ENCODE results near the gene GPRIN3. TPM values are rescaled to one million over a fixed set of nuclear protein-coding genes. Genes with fewer than 3 reads are reported as not detected.

Gene GPRIN3
- total RNA-seq, 1 donor from 2014 or later: 10.7 TPM

DNA sequence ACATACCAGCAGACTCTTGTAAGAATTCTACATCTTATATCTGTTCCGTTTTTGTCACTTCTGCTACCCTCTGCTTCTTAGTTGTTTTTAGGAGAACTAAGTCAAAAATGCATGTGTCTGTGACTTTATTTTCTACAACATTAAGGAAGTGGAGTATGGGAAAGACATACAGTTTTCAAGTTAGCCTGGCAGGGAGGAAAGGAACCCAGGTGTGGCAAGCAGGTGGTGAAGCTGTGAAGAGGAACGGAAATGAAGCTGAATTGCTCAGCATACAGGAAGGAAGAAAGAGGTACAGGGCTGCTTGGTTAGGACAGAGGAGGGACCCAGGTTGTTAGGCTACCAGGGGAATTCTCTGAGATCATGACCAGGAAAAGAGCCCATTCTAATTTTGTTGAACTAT, 9.4 kb downstream of the GPRIN3 start:
- no peaks in the 10 kb centered on the region for H3K27me3 Mint-ChIP-seq (ENCODE audit: low read depth)
- H3K4me1 Mint-ChIP-seq (ENCODE audit: low read depth): peaks cover 75% of the 10 kb centered on the region
- intact Hi-C loops (cut with micrococcal nuclease): loop anchor here (5.0 to 10.0 kb wide), 5 partner anchors 39 to 1016 kb away; partner anchors contain the start of genes PPM1K, PYURF and SNCA
- no peaks in the 10 kb centered on the region for H3K9me3 Mint-ChIP-seq
- peak overlapping the region; percentile 99 for H3K27ac Mint-ChIP-seq
- peaks cover 20% of the 10 kb centered on the region for H3K36me3 Mint-ChIP-seq (ENCODE audit: low read depth)
- no peak for DNase-seq (ENCODE audit: low spot score)
- H3K4me3 Mint-ChIP-seq (ENCODE audit: low read depth): peak overlapping the region; percentile 83

DNA sequence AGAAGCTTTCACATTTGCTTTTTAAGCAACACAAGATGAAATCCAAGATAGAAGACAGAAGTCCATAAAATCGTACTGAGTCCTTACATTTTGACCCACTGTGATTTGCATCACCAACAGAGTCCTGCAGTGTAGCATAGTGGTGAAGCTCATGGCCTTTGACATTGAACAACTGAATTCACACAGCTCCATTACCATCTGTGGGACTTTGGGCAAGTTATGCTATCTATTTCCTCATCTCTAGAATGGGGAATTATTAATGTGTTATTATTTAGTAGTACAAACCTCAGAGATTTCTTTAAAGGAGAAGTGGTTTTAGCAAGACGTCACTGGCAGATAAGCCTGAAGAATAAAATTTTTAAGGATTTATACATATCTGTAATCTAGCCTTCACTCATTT, 10.7 kb downstream of the GPRIN3 start:
- H3K4me1 Mint-ChIP-seq (ENCODE audit: low read depth): peaks cover 74% of the 10 kb centered on the region
- H3K27ac Mint-ChIP-seq: peak overlapping the region; percentile 67
- H3K27me3 Mint-ChIP-seq (ENCODE audit: low read depth): no peaks in the 10 kb centered on the region
- no peak for DNase-seq (ENCODE audit: low spot score)
- H3K9me3 Mint-ChIP-seq: peaks cover 1% of the 10 kb centered on the region
- intact Hi-C loops (cut with micrococcal nuclease): loop anchor here (5.0 to 10.0 kb wide), 5 partner anchors 40 to 1015 kb away; partner anchors contain the start of genes PPM1K, PYURF and SNCA
- no peak overlapping the region for H3K4me3 Mint-ChIP-seq (ENCODE audit: low read depth)
- peaks cover 21% of the 10 kb centered on the region for H3K36me3 Mint-ChIP-seq (ENCODE audit: low read depth)

DNA sequence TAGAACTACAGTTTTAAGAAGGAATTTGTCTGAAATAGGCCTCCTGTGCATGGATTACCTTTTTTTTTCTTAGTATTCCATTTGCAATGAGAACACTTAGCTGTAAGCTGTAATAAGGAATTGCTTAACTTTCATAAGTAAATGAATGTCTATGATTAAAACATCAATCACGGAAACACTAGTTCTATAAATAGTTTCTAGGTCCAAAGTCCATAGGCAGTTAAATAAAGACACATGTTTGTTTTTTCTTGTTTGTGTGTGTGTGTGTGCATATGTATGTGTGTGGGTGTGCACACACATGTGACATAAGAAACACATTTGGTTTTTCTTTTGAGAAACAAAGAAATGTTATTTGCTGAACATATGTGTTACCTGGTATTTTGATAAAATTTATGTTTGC, 11.2 kb downstream of the GPRIN3 start:
- peak overlapping the region; percentile 67 for H3K27ac Mint-ChIP-seq
- no peak for DNase-seq (ENCODE audit: low spot score)
- H3K4me3 Mint-ChIP-seq (ENCODE audit: low read depth): no peak overlapping the region
- peaks cover 6% of the 10 kb centered on the region for H3K9me3 Mint-ChIP-seq
- peaks cover 74% of the 10 kb centered on the region for H3K4me1 Mint-ChIP-seq (ENCODE audit: low read depth)
- no peaks in the 10 kb centered on the region for H3K27me3 Mint-ChIP-seq (ENCODE audit: low read depth)
- peaks cover 26% of the 10 kb centered on the region for H3K36me3 Mint-ChIP-seq (ENCODE audit: low read depth)
- intact Hi-C loops (cut with micrococcal nuclease): loop anchor here (5.0 to 10.0 kb wide), 5 partner anchors 41 to 1014 kb away; partner anchors contain the start of genes PPM1K, PYURF and SNCA

DNA sequence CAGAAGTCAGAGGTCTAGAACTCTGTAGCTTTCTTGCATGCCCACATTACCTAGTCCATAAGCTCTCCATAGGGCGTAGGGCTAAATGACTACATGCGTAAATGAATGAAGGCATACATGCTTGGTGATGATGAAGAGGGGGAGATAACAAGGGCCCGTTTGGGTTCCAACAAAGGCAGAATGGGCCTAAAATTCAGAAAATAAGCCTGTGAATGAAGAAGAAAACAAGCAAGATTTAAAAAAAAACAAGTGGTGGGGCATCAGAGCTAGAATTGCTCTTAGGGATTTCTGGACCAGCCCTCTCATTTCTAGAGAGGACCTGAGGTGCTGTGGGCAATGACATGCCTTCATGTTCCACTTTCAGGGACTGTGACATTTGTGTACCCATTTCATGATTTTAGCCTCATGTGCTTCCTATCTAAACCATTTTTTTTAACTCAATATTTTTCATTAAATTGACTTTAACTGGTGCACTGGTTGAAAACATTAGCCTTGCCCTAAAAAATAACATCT, 12.1 kb downstream of the GPRIN3 start:
- Mint-ChIP-seq H3K27ac (peak overlapping the region; percentile 96), H3K4me1 (ENCODE audit: low read depth) (peaks cover 76% of the 10 kb centered on the region), H3K27me3 (ENCODE audit: low read depth) (no peaks in the 10 kb centered on the region), H3K9me3 (peaks cover 8% of the 10 kb centered on the region), H3K4me3 (ENCODE audit: low read depth) (peak overlapping the region; percentile 61), H3K36me3 (ENCODE audit: low read depth) (peaks cover 30% of the 10 kb centered on the region)
- intact Hi-C loops (cut with micrococcal nuclease): loop anchor here (1.0 to 10.0 kb wide), 10 partner anchors 8 to 1013 kb away; partner anchors contain the start of genes PPM1K, PYURF and SNCA
- no peak for DNase-seq (ENCODE audit: low spot score)

DNA sequence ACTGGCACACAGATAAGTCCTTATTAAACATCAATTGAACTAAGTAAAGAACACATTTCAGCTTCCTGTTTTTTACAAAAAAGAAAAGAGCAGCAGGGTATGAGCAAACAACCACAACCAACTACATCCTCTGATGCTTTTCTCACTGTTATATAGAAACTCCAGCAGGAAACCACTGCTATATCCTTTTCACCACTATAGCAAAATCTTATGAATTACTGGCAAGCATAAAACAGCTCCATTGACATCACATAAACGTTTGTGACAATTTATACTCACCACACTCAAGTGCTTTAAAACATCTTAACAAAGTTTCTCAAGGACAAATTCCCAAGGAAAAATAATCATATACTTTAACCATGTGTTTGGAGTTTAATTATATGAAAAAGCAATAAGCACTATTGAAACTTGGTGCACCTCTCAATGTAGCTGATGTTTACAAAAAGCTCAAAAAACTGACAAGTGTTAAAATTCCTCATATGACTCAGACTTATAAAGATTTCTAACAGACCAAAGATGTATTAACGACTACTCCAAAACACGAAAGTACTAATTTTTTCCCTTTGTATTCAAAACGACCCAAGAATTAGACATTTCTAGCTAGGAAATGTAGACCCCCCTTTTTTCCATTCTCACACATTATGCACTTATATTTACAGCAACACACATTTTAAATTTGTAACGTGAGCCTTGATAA, 12.9 kb downstream of the GPRIN3 start:
- Mint-ChIP-seq H3K4me1 (ENCODE audit: low read depth) (peaks cover 78% of the 10 kb centered on the region), H3K27me3 (ENCODE audit: low read depth) (no peaks in the 10 kb centered on the region), H3K36me3 (ENCODE audit: low read depth) (peaks cover 37% of the 10 kb centered on the region), H3K9me3 (peaks cover 8% of the 10 kb centered on the region), H3K4me3 (ENCODE audit: low read depth) (peak overlapping the region; percentile 61), H3K27ac (peak overlapping the region; percentile 96)
- intact Hi-C loops (cut with micrococcal nuclease): loop anchor here (1.0 to 10.0 kb wide), 11 partner anchors 9 to 1012 kb away; partner anchors contain the start of genes PPM1K, PYURF and SNCA
- no peak for DNase-seq (ENCODE audit: low spot score)

DNA sequence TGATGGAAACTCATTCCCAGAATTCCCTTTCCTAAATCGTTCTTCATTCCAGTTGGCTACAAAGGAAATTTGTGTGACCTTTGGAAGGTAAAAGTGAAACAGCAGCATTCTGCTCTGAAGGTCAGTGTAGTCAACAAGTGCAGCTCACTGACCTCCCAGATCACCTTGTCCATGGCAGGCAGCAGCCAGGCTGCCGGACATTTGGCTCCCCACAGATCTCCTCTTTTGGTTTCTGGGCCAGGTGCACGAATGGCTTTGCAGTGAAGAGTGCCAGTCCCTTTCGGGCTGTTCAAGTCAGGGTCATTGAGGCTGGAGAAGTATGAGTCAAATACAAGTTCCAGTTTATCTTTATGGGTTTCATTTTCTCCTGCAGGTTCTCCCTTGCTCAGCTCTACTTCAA, 14.3 kb downstream of the GPRIN3 start:
- Mint-ChIP-seq H3K4me1 (ENCODE audit: low read depth) (peaks cover 86% of the 10 kb centered on the region), H3K27ac (peak overlapping the region; percentile 96), H3K27me3 (ENCODE audit: low read depth) (no peaks in the 10 kb centered on the region), H3K9me3 (peaks cover 8% of the 10 kb centered on the region), H3K4me3 (ENCODE audit: low read depth) (peak overlapping the region; percentile 45), H3K36me3 (ENCODE audit: low read depth) (peaks cover 46% of the 10 kb centered on the region)
- DNase-seq (ENCODE audit: low spot score): no peak
- intact Hi-C loops (cut with micrococcal nuclease): loop anchor here (2.0 to 10.0 kb wide), 5 partner anchors 20 to 911 kb away; partner anchors contain the start of genes PYURF and SNCA

DNA sequence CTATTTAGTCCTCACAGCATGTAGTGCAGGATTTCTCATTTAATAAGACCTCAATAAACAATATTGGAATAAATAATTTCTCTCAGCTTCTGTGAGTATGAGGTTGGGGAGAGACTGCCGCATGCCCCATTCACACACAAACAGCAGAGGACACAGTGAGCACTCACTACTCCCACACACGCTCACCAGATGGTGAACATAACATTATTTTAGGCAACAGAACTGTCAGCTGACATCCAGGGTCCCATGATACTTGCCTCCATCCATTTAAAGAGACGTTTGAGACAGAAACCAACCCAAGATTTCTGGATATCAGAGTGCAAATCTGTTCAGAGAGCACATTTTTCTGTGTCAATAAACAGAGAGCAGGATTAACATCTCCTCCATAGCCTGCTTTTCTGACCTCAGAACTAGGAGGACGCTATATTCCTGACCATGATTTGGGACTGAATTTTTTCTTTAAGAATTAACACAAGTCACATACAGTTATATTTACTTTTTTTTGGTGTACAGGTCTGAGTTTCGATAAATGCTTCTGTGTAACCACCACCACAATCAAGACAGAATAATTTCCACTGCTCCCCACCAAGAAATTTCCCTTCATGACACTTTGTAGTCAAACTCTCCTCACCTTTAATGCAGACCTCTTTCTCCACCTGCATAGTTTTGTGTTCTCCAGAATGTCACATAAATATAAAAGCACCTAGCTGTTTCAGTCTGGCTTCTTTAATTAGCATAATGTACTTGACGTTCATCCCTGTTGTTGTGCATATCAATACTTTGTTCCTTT, 16.7 kb downstream of the GPRIN3 start:
- intact Hi-C loops (cut with micrococcal nuclease): loop anchor here (5.0 to 10.0 kb wide), 4 partner anchors 486 to 909 kb away; partner anchors contain the start of genes PYURF and SNCA
- peak overlapping the region; percentile 55 for H3K4me3 Mint-ChIP-seq (ENCODE audit: low read depth)
- peaks cover 89% of the 10 kb centered on the region for H3K4me1 Mint-ChIP-seq (ENCODE audit: low read depth)
- no peaks in the 10 kb centered on the region for H3K27me3 Mint-ChIP-seq (ENCODE audit: low read depth)
- H3K27ac Mint-ChIP-seq: peak overlapping the region; percentile 84
- no peak for DNase-seq (ENCODE audit: low spot score)
- peaks cover 44% of the 10 kb centered on the region for H3K36me3 Mint-ChIP-seq (ENCODE audit: low read depth)
- peaks cover 8% of the 10 kb centered on the region for H3K9me3 Mint-ChIP-seq

DNA sequence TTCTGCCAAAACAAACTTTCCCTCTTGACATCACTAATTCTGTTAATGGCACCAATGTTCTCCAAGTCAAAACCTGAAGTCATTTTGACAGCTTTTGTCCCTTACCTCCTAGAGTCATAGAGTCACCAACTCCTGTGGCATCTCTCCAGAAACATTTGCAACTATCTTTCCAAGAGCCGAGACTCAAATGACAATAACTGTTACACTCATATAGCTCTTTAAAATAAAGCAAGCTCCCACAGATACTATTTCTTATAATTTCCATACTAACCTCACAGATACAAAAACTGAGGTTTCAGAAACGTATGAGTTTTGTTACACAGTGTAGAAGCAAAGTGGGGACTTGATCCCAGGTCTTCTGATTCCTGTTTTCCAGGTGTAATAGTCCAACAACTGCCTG, 18.3 kb downstream of the GPRIN3 start:
- no peak for DNase-seq (ENCODE audit: low spot score)
- peak overlapping the region; percentile 84 for H3K27ac Mint-ChIP-seq
- H3K9me3 Mint-ChIP-seq: peaks cover 8% of the 10 kb centered on the region
- intact Hi-C loops (cut with micrococcal nuclease): no loop called here
- H3K4me3 Mint-ChIP-seq (ENCODE audit: low read depth): peak overlapping the region; percentile 45
- peaks cover 91% of the 10 kb centered on the region for H3K4me1 Mint-ChIP-seq (ENCODE audit: low read depth)
- H3K27me3 Mint-ChIP-seq (ENCODE audit: low read depth): no peaks in the 10 kb centered on the region
- peaks cover 44% of the 10 kb centered on the region for H3K36me3 Mint-ChIP-seq (ENCODE audit: low read depth)

DNA sequence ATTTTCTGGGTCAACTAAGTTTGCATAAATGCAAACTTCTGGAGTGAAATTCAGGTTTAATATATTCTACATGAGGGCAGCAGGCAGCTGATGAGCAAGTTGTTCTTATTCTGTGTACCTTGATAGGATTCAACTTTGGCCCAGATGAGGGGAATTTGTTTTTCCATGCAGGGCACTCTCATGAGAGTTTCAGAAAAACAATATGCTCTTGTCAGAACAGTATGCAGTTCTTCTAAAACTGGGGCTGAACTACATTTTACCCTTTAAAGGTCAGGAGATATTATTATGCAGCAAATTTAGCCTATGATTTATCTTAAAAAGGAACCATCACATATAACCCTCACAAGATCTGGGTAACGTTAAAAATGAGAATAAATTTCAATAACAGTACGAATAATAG, 19.2 kb downstream of the GPRIN3 start:
- peaks cover 8% of the 10 kb centered on the region for H3K9me3 Mint-ChIP-seq
- H3K36me3 Mint-ChIP-seq (ENCODE audit: low read depth): peaks cover 48% of the 10 kb centered on the region
- H3K27ac Mint-ChIP-seq: peak overlapping the region; percentile 84
- peaks cover 91% of the 10 kb centered on the region for H3K4me1 Mint-ChIP-seq (ENCODE audit: low read depth)
- DNase-seq (ENCODE audit: low spot score): no peak
- no peak overlapping the region for H3K4me3 Mint-ChIP-seq (ENCODE audit: low read depth)
- intact Hi-C loops (cut with micrococcal nuclease): no loop called here
- no peaks in the 10 kb centered on the region for H3K27me3 Mint-ChIP-seq (ENCODE audit: low read depth)

DNA sequence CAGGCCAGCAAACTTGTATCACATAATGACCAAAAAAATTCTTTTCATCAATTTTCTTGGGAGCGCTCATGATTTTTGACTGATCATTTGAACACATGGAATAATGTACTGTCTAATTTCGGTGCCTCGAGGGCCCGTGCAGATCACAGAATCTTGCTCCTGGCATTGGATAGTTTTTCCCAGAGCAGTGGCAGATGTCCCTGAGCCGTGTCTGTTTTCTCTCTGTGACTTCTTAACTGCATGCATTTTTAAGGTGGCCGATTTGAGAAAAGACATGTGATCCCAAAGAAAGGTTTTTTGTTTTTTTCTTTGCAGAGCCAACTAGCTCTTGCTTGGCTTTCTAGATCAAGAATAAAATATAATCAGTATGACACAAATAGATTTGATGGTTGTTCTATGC, 19.7 kb downstream of the GPRIN3 start:
- Mint-ChIP-seq H3K27me3 (ENCODE audit: low read depth) (no peaks in the 10 kb centered on the region), H3K9me3 (peaks cover 8% of the 10 kb centered on the region), H3K27ac (peak overlapping the region; percentile 44), H3K4me1 (ENCODE audit: low read depth) (peaks cover 92% of the 10 kb centered on the region), H3K36me3 (ENCODE audit: low read depth) (peaks cover 50% of the 10 kb centered on the region), H3K4me3 (ENCODE audit: low read depth) (no peak overlapping the region)
- intact Hi-C loops (cut with micrococcal nuclease): no loop called here
- no peak for DNase-seq (ENCODE audit: low spot score)

DNA sequence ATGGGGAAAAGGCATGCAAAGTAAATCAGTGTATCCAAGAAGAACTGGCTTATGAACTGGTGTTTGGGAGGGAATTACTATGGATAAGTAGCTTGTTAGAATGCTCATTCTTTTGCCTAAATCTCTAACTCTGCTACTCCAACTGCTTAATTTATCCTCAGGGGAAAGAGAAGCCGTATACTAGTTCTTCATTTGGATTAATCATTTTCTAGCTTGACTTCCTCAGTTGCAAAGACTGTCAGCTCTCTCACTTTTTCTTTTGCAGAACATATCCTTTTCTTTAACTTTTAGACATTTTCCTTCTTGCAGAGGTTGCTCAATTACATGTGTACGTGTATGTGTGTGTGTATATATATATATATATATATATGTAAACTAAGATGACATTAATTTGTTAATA, 21.9 kb downstream of the GPRIN3 start:
- Mint-ChIP-seq H3K9me3 (peaks cover 5% of the 10 kb centered on the region), H3K4me1 (ENCODE audit: low read depth) (peaks cover 81% of the 10 kb centered on the region), H3K36me3 (ENCODE audit: low read depth) (peaks cover 46% of the 10 kb centered on the region), H3K27me3 (ENCODE audit: low read depth) (no peaks in the 10 kb centered on the region), H3K4me3 (ENCODE audit: low read depth) (peak overlapping the region; percentile 37), H3K27ac (peak overlapping the region; percentile 67)
- intact Hi-C loops (cut with micrococcal nuclease): loop anchor here (2.0 kb wide), 1 partner anchor 15 kb away; no protein-coding TSS in a partner anchor
- DNase-seq (ENCODE audit: low spot score): no peak

DNA sequence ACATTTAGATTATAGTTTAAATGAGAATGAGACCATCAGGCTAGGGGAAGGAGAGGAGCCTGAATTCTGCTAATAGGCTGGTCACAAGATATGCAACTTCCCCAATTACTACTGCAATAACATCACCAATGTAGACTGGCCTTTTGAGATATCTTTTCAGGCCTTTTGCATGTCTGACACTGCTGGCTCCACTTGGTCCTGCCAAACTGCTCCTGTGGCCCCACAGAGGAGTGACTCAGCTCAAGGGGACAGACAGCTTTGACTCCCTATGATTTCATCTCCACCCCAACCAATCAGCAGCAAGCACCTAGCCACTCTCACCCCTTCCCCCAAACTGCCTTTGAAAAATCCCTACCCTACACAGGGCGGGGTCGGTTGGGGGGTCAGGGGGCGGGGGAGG, 22.8 kb downstream of the GPRIN3 start:
- intact Hi-C loops (cut with micrococcal nuclease): loop anchor here (1.0 to 2.0 kb wide), 2 partner anchors 10 to 16 kb away; no protein-coding TSS in a partner anchor
- Mint-ChIP-seq H3K9me3 (peaks cover 5% of the 10 kb centered on the region), H3K4me1 (ENCODE audit: low read depth) (peaks cover 71% of the 10 kb centered on the region), H3K36me3 (ENCODE audit: low read depth) (peaks cover 40% of the 10 kb centered on the region), H3K27me3 (ENCODE audit: low read depth) (no peaks in the 10 kb centered on the region), H3K27ac (peak overlapping the region; percentile 85), H3K4me3 (ENCODE audit: low read depth) (peak overlapping the region; percentile 31)
- no peak for DNase-seq (ENCODE audit: low spot score)

All from activated T-helper 2 cell treated with anti-CD3 and anti-CD28 coated beads, Interferon-gamma antibody, Interleukin-2, Interleukin-4, amounts not matched to agents 10 μg/mL and 5 μg/mL and 100 μg/mL, durations not matched to agents 14 hours and 24 hours and 36 hours (primary cell).